ENCODE results near the gene SLC29A3.

SLC29A3 gene

DNA sequence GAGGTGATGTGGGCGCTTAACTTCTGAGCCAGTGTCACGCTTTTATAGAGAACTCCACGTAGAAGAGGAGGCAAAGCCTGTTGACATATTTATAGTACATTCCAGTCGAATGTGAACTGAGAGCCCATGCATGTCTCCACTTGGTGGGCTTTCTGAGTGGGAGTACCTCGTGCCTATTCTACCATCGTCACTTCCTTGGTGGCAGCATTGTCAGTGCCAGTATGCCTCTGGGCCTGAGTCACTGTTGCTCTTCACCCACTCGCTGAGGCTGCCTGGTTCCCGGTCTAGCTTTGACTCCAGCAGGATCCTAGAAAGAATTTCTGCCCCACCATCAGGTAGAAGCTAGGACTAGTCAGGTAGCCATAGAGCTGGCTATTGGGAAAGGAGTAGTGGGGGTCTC lies 47.6 kb downstream of the SLC29A3 start:
- TF ChIP-seq CTCF (IDR thresholded peaks at IDR 0.05; ENCODE audit: low read depth, low read length), result no peak
- DNase-seq (ENCODE audit: extremely low read depth, low read depth), result no peak

DNA sequence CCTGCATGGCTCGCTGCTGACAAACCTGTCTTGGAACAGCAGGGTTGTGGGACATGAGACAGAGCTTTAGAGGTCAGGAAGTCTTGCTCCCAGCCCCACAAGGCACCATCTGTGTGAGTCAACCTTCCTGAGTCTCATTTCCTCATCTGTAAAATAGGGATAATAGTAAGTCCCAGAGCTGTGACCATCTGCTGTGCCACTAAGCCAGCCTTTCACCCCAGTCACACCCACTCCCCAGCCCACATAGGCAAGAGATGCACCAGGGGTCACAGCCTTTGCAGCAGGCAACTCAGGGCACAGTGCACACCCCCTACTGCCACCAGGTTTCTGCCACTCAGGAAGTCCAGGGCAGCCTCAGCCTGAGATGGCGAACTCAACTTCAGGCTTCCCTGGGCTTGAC lies 48.2 kb downstream of the SLC29A3 start:
- TF ChIP-seq CTCF (IDR thresholded peaks at IDR 0.05; ENCODE audit: low read depth, low read length), result no peak
- DNase-seq (ENCODE audit: extremely low read depth, low read depth), result no peak

DNA sequence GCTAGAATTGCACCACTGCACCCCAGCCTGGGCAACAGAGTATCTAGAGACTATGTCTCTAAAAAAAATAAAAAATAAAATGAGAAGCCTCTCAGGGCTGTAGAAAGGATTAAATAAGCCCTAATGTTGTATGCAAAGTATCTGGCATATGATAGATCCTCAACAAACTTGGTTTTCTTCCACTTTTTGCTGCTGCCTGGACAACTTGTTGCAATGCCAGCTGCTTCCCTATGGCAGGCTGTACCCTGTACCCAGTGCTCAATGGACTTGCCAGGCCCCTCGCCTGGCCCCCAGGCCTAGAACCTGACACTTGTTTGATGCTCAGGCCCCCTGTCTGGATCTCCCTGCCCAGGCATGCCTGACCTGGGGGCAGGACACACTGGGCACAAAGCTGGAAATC lies 49.1 kb downstream of the SLC29A3 start:
- DNase-seq (ENCODE audit: extremely low read depth, low read depth), result no peak
- no peak for TF ChIP-seq CTCF (IDR thresholded peaks at IDR 0.05; ENCODE audit: low read depth, low read length)

DNA sequence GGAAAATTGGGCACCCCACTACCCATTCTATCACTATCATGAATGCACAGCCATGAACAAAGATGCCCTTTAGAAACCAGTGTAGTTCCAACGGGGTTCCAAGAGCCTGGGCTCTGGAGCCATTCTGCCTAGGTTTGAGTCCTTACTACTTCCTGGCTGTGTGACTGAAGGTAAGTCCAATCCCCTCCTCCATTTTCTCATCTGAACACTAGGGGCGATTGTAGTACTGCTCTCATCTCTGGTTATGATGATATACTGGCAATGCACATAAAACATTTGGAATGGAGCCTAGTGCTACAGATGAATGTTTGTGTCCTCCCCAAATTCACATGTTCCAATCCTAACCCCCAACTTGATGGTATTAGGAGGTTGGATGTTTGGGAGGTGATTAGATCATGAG lies 49.6 kb downstream of the SLC29A3 start:
- DNase-seq (ENCODE audit: extremely low read depth, low read depth), result no peak
- TF ChIP-seq CTCF (IDR thresholded peaks at IDR 0.05; ENCODE audit: low read depth, low read length), result no peak

GRCh38 chr10:71369602-71370001 lies 50.5 kb downstream of the SLC29A3 start:
- DNase-seq (ENCODE audit: extremely low read depth, low read depth), result no peak

GRCh38 chr10:71370031-71370430 lies 51.0 kb downstream of the SLC29A3 start:
- TF ChIP-seq CTCF (IDR thresholded peaks at IDR 0.05; ENCODE audit: low read depth, low read length), result no peak
- DNase-seq (ENCODE audit: extremely low read depth, low read depth), result no peak

More at GRCh38 chr10:71369602-71370001, 50.5 kb downstream of the SLC29A3 start:
- no peak for TF ChIP-seq CTCF (IDR thresholded peaks at IDR 0.05; ENCODE audit: low read depth, low read length)

- TF ChIP-seq CTCF (IDR thresholded peaks at IDR 0.05; ENCODE audit: low read depth, low read length), result no peak
- no peak for DNase-seq (ENCODE audit: extremely low read depth, low read depth)
Observed at GRCh38 chr10:71371750-71372166, 52.7 kb downstream of the SLC29A3 start.

All from AG09319 (cell line).